Erythroblast (primary cell): ENCODE data around the gene DLST.
A peak's percentile ranks its signal among the peaks of the same experiment; 100 is the strongest.

Experiments
- DNase-seq, 2 experiments: peaks; one replicate each; lab custom pipeline; 2025; lab: John Stamatoyannopoulos, UW
- GATA1 ChIP-seq: IDR thresholded peaks from 2 replicates; pipeline ENCODE4 v1.6.1; 2011; ENCODE audit warnings: low read depth, mild to moderate bottlenecking, control low read depth, low read length, moderate library complexity
- POLR2A ChIP-seq: IDR thresholded peaks from 2 replicates; pipeline ENCODE4 v1.6.1; 2011; ENCODE audit warnings: mild to moderate bottlenecking, low read length

Gene DLST

GRCh38 chr14:74897642-74898041 lies 15.9 kb downstream of the DLST start:
- TF ChIP-seq GATA1: no peak
- TF ChIP-seq POLR2A: no peak
- no peak for DNase-seq

DNA sequence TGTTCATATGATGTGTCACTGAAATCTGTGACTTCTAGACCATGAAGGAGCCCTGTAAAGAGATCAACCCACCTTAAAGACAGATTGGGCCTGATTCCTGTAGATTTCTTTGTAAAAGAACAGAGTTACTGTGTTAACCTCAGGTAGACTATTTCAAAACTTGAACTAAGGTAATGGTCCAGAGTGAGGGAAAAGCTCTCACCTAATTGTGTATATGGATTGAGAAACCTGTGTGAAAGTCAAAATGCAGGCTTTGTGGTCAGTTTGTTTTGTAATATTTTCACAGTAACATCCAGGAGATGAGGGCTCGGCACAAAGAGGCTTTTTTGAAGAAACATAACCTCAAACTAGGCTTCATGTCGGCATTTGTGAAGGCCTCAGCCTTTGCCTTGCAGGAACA lies 16.4 kb downstream of the DLST start:
- no peak for DNase-seq
- no peak for TF ChIP-seq POLR2A
- no peak for TF ChIP-seq GATA1

DNA sequence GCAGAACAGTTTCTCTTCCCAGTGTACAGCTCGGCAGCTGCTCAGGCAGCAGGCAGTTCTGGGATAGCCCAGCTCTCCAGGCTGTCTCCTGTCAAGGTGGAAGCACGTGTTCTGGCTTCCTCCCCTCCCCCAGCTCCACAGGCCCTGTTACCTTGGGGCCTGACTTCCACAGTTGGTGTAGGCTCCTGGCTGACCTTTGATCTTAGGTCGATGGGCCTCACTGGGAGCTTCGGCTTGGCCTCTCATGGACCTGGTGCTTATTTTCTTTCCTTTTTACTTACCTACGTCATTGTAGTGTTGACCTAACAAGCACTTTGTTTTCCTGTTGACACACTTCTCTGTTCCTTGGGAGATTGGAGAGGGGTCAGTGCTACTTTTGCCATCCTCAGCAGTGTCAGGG lies 17.0 kb downstream of the DLST start:
- DNase-seq: no peak
- no peak for TF ChIP-seq POLR2A
- no peak for TF ChIP-seq GATA1

DNA sequence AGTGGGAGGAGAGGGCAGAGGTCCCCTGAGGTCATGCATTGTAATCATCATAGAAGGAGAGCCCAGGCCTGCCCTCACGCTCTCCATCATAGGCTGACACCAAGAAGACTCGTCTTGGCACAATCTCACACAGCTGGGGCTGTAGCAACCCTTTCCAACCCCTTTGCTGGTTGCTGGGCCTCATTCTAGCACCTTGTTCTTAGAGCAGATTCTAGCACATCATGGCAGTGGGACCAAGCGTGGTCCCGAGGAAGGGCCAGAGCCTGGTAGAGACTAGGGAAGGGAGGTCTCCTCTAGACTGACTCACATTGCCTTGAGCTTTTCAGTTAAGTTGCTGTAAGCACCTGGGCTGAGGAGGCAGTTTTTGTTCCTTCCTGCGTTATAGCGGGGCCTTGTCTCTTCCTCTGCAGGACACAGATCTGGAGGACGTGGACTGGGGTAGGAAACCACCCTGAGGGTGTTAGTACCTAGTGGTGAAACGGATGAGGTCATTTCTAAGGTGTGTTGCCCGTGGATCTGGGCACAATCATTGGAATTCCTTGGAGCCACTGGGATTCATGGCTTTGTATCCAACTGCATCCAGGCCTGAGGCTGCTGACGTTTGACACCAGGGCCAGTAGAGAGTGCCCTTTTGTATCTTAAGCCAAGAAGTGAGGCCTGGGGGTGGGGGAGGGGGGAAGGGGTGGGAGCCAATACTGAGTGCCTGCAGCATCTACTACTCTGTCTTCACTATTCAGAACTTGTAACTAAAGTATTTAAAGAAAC lies 21.4 kb downstream of the DLST start:
- TF ChIP-seq GATA1: no peak
- TF ChIP-seq POLR2A: no peak
- DNase-seq: no peak

DNA sequence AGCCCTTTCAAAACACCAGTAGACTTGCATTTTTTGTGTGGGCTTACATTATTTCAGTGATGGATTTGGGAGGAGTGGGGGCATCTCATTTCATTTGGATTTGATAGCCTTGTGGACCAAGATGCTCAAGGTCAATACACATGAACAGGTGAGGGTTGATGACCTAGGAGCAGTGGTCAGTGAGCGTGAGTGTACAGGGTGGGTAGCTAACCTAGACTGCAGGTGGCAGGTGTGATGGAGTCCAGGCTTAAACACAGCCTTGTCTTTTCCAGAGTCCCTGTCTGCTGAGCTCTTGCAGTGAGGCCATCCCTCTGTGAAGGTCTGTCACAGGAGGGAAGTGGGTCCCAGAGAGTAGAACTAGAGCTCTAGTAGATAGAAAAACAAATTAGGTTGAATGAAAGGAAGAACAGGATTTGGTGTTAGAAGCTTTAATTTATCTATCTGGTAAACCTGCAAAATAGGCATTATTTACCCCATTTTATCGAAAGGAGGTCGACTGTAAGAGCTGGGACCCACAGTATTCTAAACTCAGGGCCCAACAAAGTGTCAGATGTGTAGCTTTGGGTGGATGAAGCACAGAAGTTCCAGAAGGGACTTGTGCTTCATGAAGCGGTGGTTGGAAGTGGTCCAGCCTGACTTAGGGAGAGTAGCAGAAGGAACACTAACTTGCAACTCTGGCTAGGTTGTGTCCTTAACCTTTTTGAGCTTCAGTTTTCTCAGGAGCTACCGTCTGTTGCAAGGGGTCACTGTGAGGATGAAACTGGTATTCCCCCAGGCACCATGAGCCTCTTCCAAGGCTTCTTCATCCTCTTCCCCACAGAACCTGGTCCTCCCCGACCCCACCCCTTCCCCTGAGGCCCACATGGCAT lies 23.2 kb downstream of the DLST start:
- TF ChIP-seq GATA1 (no peak), POLR2A (no peak)
- peak in 1 of 2 experiments; percentile 25 for DNase-seq

GRCh38 chr14:74905595-74906142 lies 24.0 kb downstream of the DLST start:
- peak; percentile 70 to 85 for DNase-seq
- TF ChIP-seq POLR2A (peak; percentile 27), GATA1 (no peak)

- TF ChIP-seq POLR2A: no peak
- no peak for TF ChIP-seq GATA1
- DNase-seq: peak in 1 of 2 experiments; percentile 32
These were observed 25.3 kb downstream of the DLST start for GRCh38 chr14:74906925-74907521.

DNA sequence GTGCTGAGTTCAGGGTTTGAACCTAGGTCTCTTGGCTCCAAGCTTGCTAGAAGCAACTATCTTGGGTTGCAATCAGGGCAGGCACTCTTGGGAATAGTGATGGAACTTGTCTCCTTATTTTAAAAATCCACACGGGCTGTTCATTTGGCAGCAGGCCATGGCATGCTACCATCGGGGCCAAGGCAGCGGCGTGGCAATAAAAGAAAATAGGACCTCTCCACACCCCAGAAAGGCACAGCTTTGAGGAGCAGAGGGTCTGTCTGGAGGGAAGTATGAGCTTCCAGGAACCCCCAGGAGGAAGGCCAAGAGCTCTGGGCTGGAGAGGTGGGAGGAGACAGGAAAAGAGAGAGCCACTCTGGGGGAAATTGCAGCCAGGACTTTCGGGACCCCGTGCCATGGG lies 26.0 kb downstream of the DLST start:
- TF ChIP-seq GATA1: no peak
- no peak for TF ChIP-seq POLR2A
- no peak for DNase-seq

- no peak for TF ChIP-seq POLR2A
- no peak for TF ChIP-seq GATA1
- no peak for DNase-seq
These were observed 27.2 kb downstream of the DLST start for GRCh38 chr14:74908861-74909341.

DNA sequence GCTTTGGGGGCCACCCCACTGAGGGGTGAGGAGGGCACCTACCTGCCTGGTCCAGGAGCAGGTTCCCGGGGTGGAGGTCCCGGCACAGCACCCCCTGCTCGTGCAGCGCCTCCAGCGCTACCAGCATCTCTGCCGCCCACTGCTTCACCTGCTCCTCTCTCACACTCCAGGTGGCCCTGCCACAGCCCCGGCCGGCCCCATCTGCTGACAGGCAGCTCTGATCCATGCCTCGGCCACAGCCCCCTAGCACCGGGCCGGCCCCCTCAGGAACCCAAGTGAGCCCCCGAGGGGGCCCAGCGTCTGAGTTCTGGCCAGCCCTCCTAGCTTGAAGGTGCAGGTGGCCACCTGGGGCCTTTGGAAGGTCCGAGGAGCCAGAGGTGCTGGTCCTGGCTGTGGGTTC lies 27.8 kb downstream of the DLST start:
- TF ChIP-seq GATA1 (no peak), POLR2A (no peak)
- no peak for DNase-seq

GRCh38 chr14:74909911-74910310 lies 28.2 kb downstream of the DLST start:
- no peak for DNase-seq
- TF ChIP-seq POLR2A (no peak), GATA1 (no peak)

DNA sequence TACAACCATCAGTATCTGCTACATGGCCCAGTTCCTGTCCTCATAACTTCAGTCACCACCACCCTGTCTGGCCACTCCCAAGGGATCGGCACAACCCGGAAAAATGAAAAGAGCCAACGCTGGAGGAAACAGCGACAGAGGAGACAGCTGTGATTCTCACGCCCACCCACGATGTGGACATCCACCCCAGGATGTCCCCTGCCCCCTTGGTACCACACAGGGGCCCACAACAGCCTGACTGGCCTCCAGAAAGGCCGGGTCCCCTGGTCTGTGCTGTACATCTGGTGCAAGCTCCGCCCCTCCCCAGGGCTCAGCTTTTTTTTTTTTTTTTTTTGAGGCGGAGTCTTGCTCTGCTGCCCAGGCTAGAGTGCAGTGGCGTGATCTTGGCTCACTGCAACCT lies 28.8 kb downstream of the DLST start:
- DNase-seq: peak; percentile 26 to 43
- no peak for TF ChIP-seq POLR2A
- no peak for TF ChIP-seq GATA1

GRCh38 chr14:74911221-74911620 lies 29.5 kb downstream of the DLST start:
- TF ChIP-seq POLR2A (no peak), GATA1 (no peak)
- DNase-seq: no peak
